ENCODE results near the gene SGIP1.

SGIP1 gene

GRCh38 chr1:66626261-66626660 is 92.3 kb downstream of the SGIP1 start:
- Mint-ChIP-seq H3K4me1 (ENCODE audit: low read depth) (peaks cover 14% of the 10 kb centered on the region), H3K9me3 (no peaks in the 10 kb centered on the region), H3K27me3 (peaks cover 28% of the 10 kb centered on the region), H3K36me3 (ENCODE audit: low read depth) (no peaks in the 10 kb centered on the region), H3K27ac (no peak overlapping the region), H3K4me3 (no peak overlapping the region)
- DNase-seq = no peak

- no peaks in the 10 kb centered on the region for H3K36me3 Mint-ChIP-seq (ENCODE audit: low read depth)
- peaks cover 12% of the 10 kb centered on the region for H3K4me1 Mint-ChIP-seq (ENCODE audit: low read depth)
- no peak overlapping the region for H3K4me3 Mint-ChIP-seq
- H3K27ac Mint-ChIP-seq = no peak overlapping the region
- no peak for DNase-seq
- peaks cover 28% of the 10 kb centered on the region for H3K27me3 Mint-ChIP-seq
- no peaks in the 10 kb centered on the region for H3K9me3 Mint-ChIP-seq
Observed at GRCh38 chr1:66628926-66629325, 95.0 kb downstream of the SGIP1 start.

GRCh38 chr1:66633159-66633558 is 99.2 kb downstream of the SGIP1 start:
- Mint-ChIP-seq H3K4me3 (no peak overlapping the region), H3K9me3 (no peaks in the 10 kb centered on the region), H3K36me3 (ENCODE audit: low read depth) (no peaks in the 10 kb centered on the region), H3K27me3 (peaks cover 9% of the 10 kb centered on the region), H3K27ac (no peak overlapping the region), H3K4me1 (ENCODE audit: low read depth) (no peaks in the 10 kb centered on the region)
- DNase-seq = no peak

- no peak for DNase-seq
- H3K4me1 Mint-ChIP-seq (ENCODE audit: low read depth) = peaks cover 2% of the 10 kb centered on the region
- no peaks in the 10 kb centered on the region for H3K36me3 Mint-ChIP-seq (ENCODE audit: low read depth)
- H3K4me3 Mint-ChIP-seq = no peak overlapping the region
- no peak overlapping the region for H3K27ac Mint-ChIP-seq
- no peaks in the 10 kb centered on the region for H3K9me3 Mint-ChIP-seq
- peaks cover 8% of the 10 kb centered on the region for H3K27me3 Mint-ChIP-seq
Observed at GRCh38 chr1:66637146-66637545, 103.2 kb downstream of the SGIP1 start.

- H3K9me3 Mint-ChIP-seq = no peaks in the 10 kb centered on the region
- no peak overlapping the region for H3K27ac Mint-ChIP-seq
- H3K27me3 Mint-ChIP-seq = peaks cover 11% of the 10 kb centered on the region
- no peak for DNase-seq
- H3K4me3 Mint-ChIP-seq = no peak overlapping the region
- H3K36me3 Mint-ChIP-seq (ENCODE audit: low read depth) = no peaks in the 10 kb centered on the region
- peaks cover 2% of the 10 kb centered on the region for H3K4me1 Mint-ChIP-seq (ENCODE audit: low read depth)
Observed at GRCh38 chr1:66641891-66642473, 108.0 kb downstream of the SGIP1 start.

GRCh38 chr1:66642992-66643391 is 109.0 kb downstream of the SGIP1 start:
- Mint-ChIP-seq H3K27me3 (peaks cover 11% of the 10 kb centered on the region), H3K36me3 (ENCODE audit: low read depth) (no peaks in the 10 kb centered on the region), H3K27ac (no peak overlapping the region), H3K4me1 (ENCODE audit: low read depth) (peaks cover 2% of the 10 kb centered on the region), H3K4me3 (no peak overlapping the region), H3K9me3 (no peaks in the 10 kb centered on the region)
- no peak for DNase-seq

- Mint-ChIP-seq H3K4me3 (no peak overlapping the region), H3K27me3 (peaks cover 15% of the 10 kb centered on the region)
Observed at GRCh38 chr1:66644331-66644730, 110.4 kb downstream of the SGIP1 start.

GRCh38 chr1:66648901-66649595 is 115.1 kb downstream of the SGIP1 start:
- H3K27ac Mint-ChIP-seq = no peak overlapping the region
- H3K27me3 Mint-ChIP-seq = peaks cover 19% of the 10 kb centered on the region
- DNase-seq = no peak
- no peaks in the 10 kb centered on the region for H3K4me1 Mint-ChIP-seq (ENCODE audit: low read depth)
- no peaks in the 10 kb centered on the region for H3K36me3 Mint-ChIP-seq (ENCODE audit: low read depth)
- H3K4me3 Mint-ChIP-seq = no peak overlapping the region
- H3K9me3 Mint-ChIP-seq = no peaks in the 10 kb centered on the region

More at GRCh38 chr1:66644331-66644730, 110.4 kb downstream of the SGIP1 start:
- DNase-seq = no peak
- Mint-ChIP-seq H3K27ac (no peak overlapping the region), H3K4me1 (ENCODE audit: low read depth) (peaks cover 2% of the 10 kb centered on the region), H3K9me3 (no peaks in the 10 kb centered on the region), H3K36me3 (ENCODE audit: low read depth) (no peaks in the 10 kb centered on the region)

- no peak for DNase-seq
- Mint-ChIP-seq H3K27me3 (peaks cover 21% of the 10 kb centered on the region), H3K9me3 (no peaks in the 10 kb centered on the region), H3K4me3 (no peak overlapping the region), H3K36me3 (ENCODE audit: low read depth) (no peaks in the 10 kb centered on the region), H3K4me1 (ENCODE audit: low read depth) (no peaks in the 10 kb centered on the region), H3K27ac (no peak overlapping the region)
Observed at GRCh38 chr1:66652556-66652955, 118.6 kb downstream of the SGIP1 start.

- H3K4me1 Mint-ChIP-seq (ENCODE audit: low read depth) = no peaks in the 10 kb centered on the region
- no peaks in the 10 kb centered on the region for H3K36me3 Mint-ChIP-seq (ENCODE audit: low read depth)
- H3K27ac Mint-ChIP-seq = no peak overlapping the region
- peaks cover 17% of the 10 kb centered on the region for H3K27me3 Mint-ChIP-seq
- H3K4me3 Mint-ChIP-seq = no peak overlapping the region
- H3K9me3 Mint-ChIP-seq = no peaks in the 10 kb centered on the region
- DNase-seq = no peak
Observed at GRCh38 chr1:66654643-66655042, 120.7 kb downstream of the SGIP1 start.

GRCh38 chr1:66671455-66671854 is 137.5 kb downstream of the SGIP1 start:
- no peaks in the 10 kb centered on the region for H3K4me1 Mint-ChIP-seq (ENCODE audit: low read depth)
- DNase-seq = no peak

GRCh38 chr1:66676613-66677298 is 142.8 kb downstream of the SGIP1 start:
- H3K4me3 Mint-ChIP-seq = no peak overlapping the region
- H3K9me3 Mint-ChIP-seq = no peaks in the 10 kb centered on the region
- peaks cover 12% of the 10 kb centered on the region for H3K27me3 Mint-ChIP-seq
- no peak for DNase-seq
- no peaks in the 10 kb centered on the region for H3K36me3 Mint-ChIP-seq (ENCODE audit: low read depth)
- H3K4me1 Mint-ChIP-seq (ENCODE audit: low read depth) = no peaks in the 10 kb centered on the region
- no peak overlapping the region for H3K27ac Mint-ChIP-seq

More at GRCh38 chr1:66671455-66671854, 137.5 kb downstream of the SGIP1 start:
- no peaks in the 10 kb centered on the region for H3K9me3 Mint-ChIP-seq
- H3K27ac Mint-ChIP-seq = no peak overlapping the region
- no peaks in the 10 kb centered on the region for H3K36me3 Mint-ChIP-seq (ENCODE audit: low read depth)
- no peak overlapping the region for H3K4me3 Mint-ChIP-seq
- H3K27me3 Mint-ChIP-seq = peaks cover 3% of the 10 kb centered on the region

- Mint-ChIP-seq H3K27me3 (peaks cover 12% of the 10 kb centered on the region), H3K4me3 (no peak overlapping the region), H3K9me3 (no peaks in the 10 kb centered on the region), H3K36me3 (ENCODE audit: low read depth) (no peaks in the 10 kb centered on the region), H3K4me1 (ENCODE audit: low read depth) (no peaks in the 10 kb centered on the region), H3K27ac (no peak overlapping the region)
- DNase-seq = no peak
Observed at GRCh38 chr1:66678146-66678545, 144.2 kb downstream of the SGIP1 start.

- Mint-ChIP-seq H3K4me3 (no peak overlapping the region), H3K9me3 (no peaks in the 10 kb centered on the region), H3K27me3 (peaks cover 15% of the 10 kb centered on the region), H3K27ac (no peak overlapping the region), H3K36me3 (ENCODE audit: low read depth) (no peaks in the 10 kb centered on the region), H3K4me1 (ENCODE audit: low read depth) (no peaks in the 10 kb centered on the region)
- DNase-seq = no peak
Observed at GRCh38 chr1:66679140-66679539, 145.2 kb downstream of the SGIP1 start.

GRCh38 chr1:66681686-66682085 is 147.7 kb downstream of the SGIP1 start:
- no peaks in the 10 kb centered on the region for H3K36me3 Mint-ChIP-seq (ENCODE audit: low read depth)
- H3K9me3 Mint-ChIP-seq = no peaks in the 10 kb centered on the region
- no peak overlapping the region for H3K4me3 Mint-ChIP-seq
- H3K27ac Mint-ChIP-seq = no peak overlapping the region
- DNase-seq = no peak
- H3K27me3 Mint-ChIP-seq = peaks cover 16% of the 10 kb centered on the region
- no peaks in the 10 kb centered on the region for H3K4me1 Mint-ChIP-seq (ENCODE audit: low read depth)
